Subcutaneous abdominal adipose tissue (tissue), 5 donors: ENCODE results near the gene PLA2G1B.
A peak's percentile ranks its signal among the peaks of the same experiment; 100 is the strongest.

Experiments used
- H3K27ac ChIP-seq: one replicate; pipeline ENCODE4 v1.7.0; 2013; ENCODE audit warnings: low read depth, mild to moderate bottlenecking, inconsistent platforms, low read length, moderate library complexity
- H3K27me3 ChIP-seq, 5 donors: one replicate each; pipeline ENCODE4 v1.7.0; 2013; ENCODE audit warnings: low read length in 5 of 5, inconsistent platforms in 1 of 5; ENCODE audit not compliant: control insufficient read depth in 5 of 5, insufficient read depth in 4 of 5
- H3K36me3 ChIP-seq, 5 donors: one replicate each; pipeline ENCODE4 v1.7.0; 2013; ENCODE audit warnings: low read length in 5 of 5; ENCODE audit not compliant: control insufficient read depth in 5 of 5, insufficient read depth in 5 of 5
- H3K4me1 ChIP-seq, 5 donors: one replicate each; pipeline ENCODE4 v1.7.0; 2013; ENCODE audit warnings: low read length in 5 of 5, mild to moderate bottlenecking in 3 of 5, moderate library complexity in 1 of 5; ENCODE audit not compliant: control insufficient read depth in 5 of 5, insufficient read depth in 5 of 5
- H3K4me3 ChIP-seq, 5 donors: one replicate each; pipeline ENCODE4 v1.7.0; 2013; ENCODE audit warnings: low read length in 5 of 5, low read depth in 1 of 5
- H3K9ac ChIP-seq, 5 donors: one replicate each; pipeline ENCODE4 v1.7.0; 2013; ENCODE audit warnings: low read length in 5 of 5, mild to moderate bottlenecking in 4 of 5, moderate library complexity in 3 of 5
- H3K9me3 ChIP-seq, 5 donors: one replicate each; pipeline ENCODE4 v1.7.0; 2013; ENCODE audit warnings: low read length in 5 of 5; ENCODE audit not compliant: control insufficient read depth in 5 of 5
- donor health status: healthy.
- donor health status: healthy.
- donor health status: healthy.
- donor health status: healthy.
- donor health status: healthy.

PLA2G1B gene

GRCh38 chr12:120332041-120332440 is 4.5 kb upstream of the PLA2G1B start:
- H3K9ac ChIP-seq: no peak overlapping the region
- H3K36me3 ChIP-seq: no peaks in the 10 kb centered on the region
- H3K4me3 ChIP-seq: no peak overlapping the region
- no peaks in the 10 kb centered on the region for H3K9me3 ChIP-seq
- no peaks in the 10 kb centered on the region for H3K4me1 ChIP-seq
- H3K27me3 ChIP-seq: peaks cover 0 to 6% (median 0%) of the 10 kb centered on the region in 5 donors
- no peak overlapping the region for H3K27ac ChIP-seq

GRCh38 chr12:120331390-120331789 is 3.8 kb upstream of the PLA2G1B start:
- no peaks in the 10 kb centered on the region for H3K4me1 ChIP-seq
- H3K9ac ChIP-seq: no peak overlapping the region
- H3K4me3 ChIP-seq: no peak overlapping the region
- no peak overlapping the region for H3K27ac ChIP-seq
- no peaks in the 10 kb centered on the region for H3K9me3 ChIP-seq
- H3K36me3 ChIP-seq: no peaks in the 10 kb centered on the region
- peaks cover 0 to 6% (median 0%) of the 10 kb centered on the region in 5 donors for H3K27me3 ChIP-seq

GRCh38 chr12:120328228-120328627 is 649 bp upstream of the PLA2G1B start:
- Histone ChIP-seq H3K4me1 (peaks cover 0 to 6% (median 6%) of the 10 kb centered on the region in 5 donors), H3K27me3 (peaks cover 0 to 6% (median 0%) of the 10 kb centered on the region in 5 donors), H3K4me3 (no peak overlapping the region), H3K9me3 (no peaks in the 10 kb centered on the region), H3K36me3 (no peaks in the 10 kb centered on the region), H3K27ac (no peak overlapping the region), H3K9ac (no peak overlapping the region)

- no peak overlapping the region for H3K9ac ChIP-seq
Measured at GRCh38 chr12:120324841-120325417, 2.6 kb downstream of the PLA2G1B start.

GRCh38 chr12:120323772-120324171 is 3.8 kb downstream of the PLA2G1B start:
- no peaks in the 10 kb centered on the region for H3K36me3 ChIP-seq
- peaks cover 0 to 6% (median 6%) of the 10 kb centered on the region in 5 donors for H3K4me1 ChIP-seq
- H3K27me3 ChIP-seq: no peaks in the 10 kb centered on the region
- no peaks in the 10 kb centered on the region for H3K9me3 ChIP-seq
- H3K9ac ChIP-seq: no peak overlapping the region
- H3K27ac ChIP-seq: no peak overlapping the region
- no peak overlapping the region for H3K4me3 ChIP-seq

More at GRCh38 chr12:120324841-120325417, 2.6 kb downstream of the PLA2G1B start:
- Histone ChIP-seq H3K4me1 (peaks cover 0 to 6% (median 6%) of the 10 kb centered on the region in 5 donors), H3K4me3 (no peak overlapping the region), H3K27me3 (no peaks in the 10 kb centered on the region), H3K36me3 (no peaks in the 10 kb centered on the region), H3K9me3 (no peaks in the 10 kb centered on the region), H3K27ac (no peak overlapping the region)

- no peak overlapping the region for H3K4me3 ChIP-seq
- H3K27me3 ChIP-seq: no peaks in the 10 kb centered on the region
- H3K4me1 ChIP-seq: peaks cover 0 to 19% (median 18%) of the 10 kb centered on the region in 5 donors
- no peaks in the 10 kb centered on the region for H3K36me3 ChIP-seq
- H3K9ac ChIP-seq: no peak overlapping the region
- H3K27ac ChIP-seq: no peak overlapping the region
- H3K9me3 ChIP-seq: no peaks in the 10 kb centered on the region
Measured at GRCh38 chr12:120321382-120322202, 6.0 kb downstream of the PLA2G1B start.

- Histone ChIP-seq H3K4me3 (peak overlapping the region; percentile 79 to 95 (median 90)), H3K9ac (peak overlapping the region; percentile 50 to 88 (median 81)), H3K27me3 (no peaks in the 10 kb centered on the region), H3K27ac (peak overlapping the region; percentile 54), H3K4me1 (peaks cover 0 to 14% (median 13%) of the 10 kb centered on the region in 5 donors), H3K36me3 (no peaks in the 10 kb centered on the region), H3K9me3 (no peaks in the 10 kb centered on the region)
Measured at GRCh38 chr12:120317224-120318105, 10.1 kb downstream of the PLA2G1B start.

GRCh38 chr12:120316798-120317223 is 10.8 kb downstream of the PLA2G1B start:
- H3K4me1 ChIP-seq: peaks cover 0 to 14% (median 13%) of the 10 kb centered on the region in 5 donors
- H3K4me3 ChIP-seq: peak overlapping the region; percentile 79 to 95 (median 90)
- H3K27me3 ChIP-seq: no peaks in the 10 kb centered on the region
- no peaks in the 10 kb centered on the region for H3K36me3 ChIP-seq
- no peaks in the 10 kb centered on the region for H3K9me3 ChIP-seq
- H3K27ac ChIP-seq: peak overlapping the region; percentile 54
- H3K9ac ChIP-seq: peak overlapping the region; percentile 50 to 88 (median 81)

GRCh38 chr12:120314220-120314619 is 13.4 kb downstream of the PLA2G1B start:
- H3K9me3 ChIP-seq: no peaks in the 10 kb centered on the region
- H3K4me3 ChIP-seq: no peak overlapping the region
- no peaks in the 10 kb centered on the region for H3K27me3 ChIP-seq
- no peak overlapping the region for H3K27ac ChIP-seq
- H3K36me3 ChIP-seq: no peaks in the 10 kb centered on the region
- no peak overlapping the region for H3K9ac ChIP-seq
- peaks cover 0 to 14% (median 13%) of the 10 kb centered on the region in 5 donors for H3K4me1 ChIP-seq
